ENCODE measurements around the gene RS1. TPM values are rescaled to one million over a fixed set of nuclear protein-coding genes. Genes with fewer than 3 reads are reported as not detected.
A peak's percentile ranks its signal among the peaks of the same experiment; 100 is the strongest.

The RS1 gene
- total and polyA plus RNA-seq, 10 of the 15 experiments (the other 5 are each of a cell fraction or from before 2014, with no cell fraction given): 0.04 to 0.26 TPM; not detected in 8

DNA sequence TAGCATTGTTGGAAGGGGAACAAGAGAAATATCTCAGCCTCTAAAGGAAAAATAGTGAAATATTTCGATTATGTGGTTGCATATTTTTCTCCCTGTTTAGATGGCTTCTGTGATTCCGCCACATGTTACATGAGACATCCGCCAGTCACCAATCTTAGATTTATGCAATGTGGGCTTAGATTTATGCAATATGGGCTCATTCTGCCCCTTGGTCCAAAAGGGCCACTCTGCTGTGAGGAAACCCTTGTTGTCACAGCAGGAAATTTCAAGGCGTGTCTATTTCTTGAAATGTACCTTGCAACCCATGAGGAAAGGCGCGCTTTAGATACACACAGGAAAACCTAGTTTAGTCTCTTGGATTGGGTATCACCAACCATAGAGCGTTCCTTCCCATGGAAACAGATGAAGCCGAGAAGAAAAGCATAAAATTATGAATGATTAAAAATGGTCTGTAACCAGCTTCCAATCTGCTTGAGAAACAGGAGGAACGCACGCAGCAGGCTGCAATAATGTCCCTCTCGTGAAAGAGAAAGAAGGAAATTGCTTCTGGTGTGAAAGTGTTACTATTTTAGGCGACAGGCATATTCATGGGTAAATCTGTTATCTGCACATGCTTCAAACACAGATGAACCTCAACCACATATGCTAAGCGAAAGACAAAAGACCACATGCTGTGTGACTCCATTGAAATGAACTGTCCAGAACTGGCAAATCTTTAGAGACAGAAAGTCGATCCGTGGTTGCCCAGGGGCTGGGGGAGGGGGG lies 3.7 kb downstream of the RS1 start (continued):
- TF ChIP-seq, protein P1, sequence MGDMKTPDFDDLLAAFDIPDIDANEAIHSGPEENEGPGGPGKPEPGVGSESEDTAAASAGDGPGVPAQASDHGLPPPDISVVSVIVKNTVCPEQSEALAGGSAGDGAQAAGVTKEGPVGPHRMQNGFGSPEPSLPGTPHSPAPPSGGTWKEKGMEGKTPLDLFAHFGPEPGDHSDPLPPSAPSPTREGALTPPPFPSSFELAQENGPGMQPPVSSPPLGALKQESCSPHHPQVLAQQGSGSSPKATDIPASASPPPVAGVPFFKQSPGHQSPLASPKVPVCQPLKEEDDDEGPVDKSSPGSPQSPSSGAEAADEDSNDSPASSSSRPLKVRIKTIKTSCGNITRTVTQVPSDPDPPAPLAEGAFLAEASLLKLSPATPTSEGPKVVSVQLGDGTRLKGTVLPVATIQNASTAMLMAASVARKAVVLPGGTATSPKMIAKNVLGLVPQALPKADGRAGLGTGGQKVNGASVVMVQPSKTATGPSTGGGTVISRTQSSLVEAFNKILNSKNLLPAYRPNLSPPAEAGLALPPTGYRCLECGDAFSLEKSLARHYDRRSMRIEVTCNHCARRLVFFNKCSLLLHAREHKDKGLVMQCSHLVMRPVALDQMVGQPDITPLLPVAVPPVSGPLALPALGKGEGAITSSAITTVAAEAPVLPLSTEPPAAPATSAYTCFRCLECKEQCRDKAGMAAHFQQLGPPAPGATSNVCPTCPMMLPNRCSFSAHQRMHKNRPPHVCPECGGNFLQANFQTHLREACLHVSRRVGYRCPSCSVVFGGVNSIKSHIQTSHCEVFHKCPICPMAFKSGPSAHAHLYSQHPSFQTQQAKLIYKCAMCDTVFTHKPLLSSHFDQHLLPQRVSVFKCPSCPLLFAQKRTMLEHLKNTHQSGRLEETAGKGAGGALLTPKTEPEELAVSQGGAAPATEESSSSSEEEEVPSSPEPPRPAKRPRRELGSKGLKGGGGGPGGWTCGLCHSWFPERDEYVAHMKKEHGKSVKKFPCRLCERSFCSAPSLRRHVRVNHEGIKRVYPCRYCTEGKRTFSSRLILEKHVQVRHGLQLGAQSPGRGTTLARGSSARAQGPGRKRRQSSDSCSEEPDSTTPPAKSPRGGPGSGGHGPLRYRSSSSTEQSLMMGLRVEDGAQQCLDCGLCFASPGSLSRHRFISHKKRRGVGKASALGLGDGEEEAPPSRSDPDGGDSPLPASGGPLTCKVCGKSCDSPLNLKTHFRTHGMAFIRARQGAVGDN (IDR thresholded peaks at IDR 0.05): peak; percentile 65
- TF ChIP-seq MEF2B (IDR thresholded peaks at IDR 0.05; ENCODE audit: partially characterized antibody, poor library complexity, severe bottlenecking) (peak; percentile 94), CEBPB (IDR thresholded peaks at IDR 0.05; ENCODE audit: borderline replicate concordance in 1 of 2, low read depth in 2 of 2, low read length in 2 of 2) (no peak)

DNA sequence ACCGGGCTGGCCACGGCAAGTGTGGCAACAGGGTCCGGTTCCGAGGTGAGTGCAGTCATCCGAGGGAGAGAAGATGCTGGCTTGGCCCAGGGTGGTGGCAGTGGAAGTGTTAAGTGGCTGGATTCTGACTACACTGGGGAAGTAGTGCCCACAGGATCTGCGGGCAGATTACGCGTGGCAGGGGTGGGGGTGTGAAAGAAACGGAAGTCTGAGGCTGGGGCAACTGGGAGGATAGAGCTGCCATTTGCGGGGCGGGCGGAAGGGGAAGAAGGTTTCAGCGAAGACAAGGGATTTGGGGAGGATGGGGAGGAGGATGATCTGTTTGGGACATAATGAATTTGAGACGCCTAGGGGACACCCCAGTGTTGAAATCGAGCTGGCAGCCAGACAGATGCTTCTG lies 5.3 kb downstream of the RS1 start:
- RAD21 ChIA-PET (ENCODE audit: unreplicated experiment): no interaction called here
- POLR2A ChIA-PET: no interaction called here
- BruUV-seq (replicated peaks): no TSS peak
- Histone ChIP-seq H4K20me1 (ENCODE audit: control insufficient read depth, insufficient read depth) (no peaks in the 10 kb centered on the region), H3K4me3 (no peak overlapping the region), H3K27me3 (replicated peaks in 1 of 2; ENCODE audit: control insufficient read depth in 2 of 2, insufficient read depth in 2 of 2, low read length in 1 of 2) (no peaks in the 10 kb centered on the region), H3K27ac (ENCODE audit: control insufficient read depth, insufficient read depth) (no peak overlapping the region), H3K9me3 (replicated peaks; ENCODE audit: control insufficient read depth, insufficient read depth, low read length) (no peaks in the 10 kb centered on the region; the same call in 2 of the 3 replicates), H2AFZ (ENCODE audit: control insufficient read depth, low read depth, low read length) (no peak overlapping the region), H3K79me2 (ENCODE audit: control insufficient read depth, insufficient read depth, low read length) (no peaks in the 10 kb centered on the region), H3K36me3 (ENCODE audit: control insufficient read depth in 2 of 2, insufficient read depth in 2 of 2, low read length in 1 of 2) (no peaks in the 10 kb centered on the region), H3K4me1 (ENCODE audit: control insufficient read depth, insufficient read depth, low read length) (peaks cover 4% of the 10 kb centered on the region; the same call in 1 of the 2 replicates), H3K9ac (ENCODE audit: control insufficient read depth, insufficient read depth, low read length) (no peak overlapping the region), H3K4me2 (ENCODE audit: control insufficient read depth, insufficient read depth) (no peak overlapping the region)
- FAIRE-seq (no peak), DNase-seq (ENCODE audit: low read depth, low spot score) (no peak), ATAC-seq (no peak)
- in situ Hi-C loops (cut with MboI): no loop called here
- CTCF ChIA-PET: no interaction called here
- 74% methylated on average over 15 of the region's 15 CpGs for WGBS (ENCODE audit: insufficient coverage, insufficient replicate concordance, low lambda C conversion rate, missing lambda C conversion rate)
- intact Hi-C loops (cut with micrococcal nuclease; ENCODE audit: unreplicated experiment): no loop called here
- SMC1A ChIA-PET (ENCODE audit: uncharacterized antibody, unreplicated experiment): no interaction called here
- TF ChIP-seq, protein P2, sequence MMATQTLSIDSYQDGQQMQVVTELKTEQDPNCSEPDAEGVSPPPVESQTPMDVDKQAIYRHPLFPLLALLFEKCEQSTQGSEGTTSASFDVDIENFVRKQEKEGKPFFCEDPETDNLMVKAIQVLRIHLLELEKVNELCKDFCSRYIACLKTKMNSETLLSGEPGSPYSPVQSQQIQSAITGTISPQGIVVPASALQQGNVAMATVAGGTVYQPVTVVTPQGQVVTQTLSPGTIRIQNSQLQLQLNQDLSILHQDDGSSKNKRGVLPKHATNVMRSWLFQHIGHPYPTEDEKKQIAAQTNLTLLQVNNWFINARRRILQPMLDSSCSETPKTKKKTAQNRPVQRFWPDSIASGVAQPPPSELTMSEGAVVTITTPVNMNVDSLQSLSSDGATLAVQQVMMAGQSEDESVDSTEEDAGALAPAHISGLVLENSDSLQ (IDR thresholded peaks at IDR 0.05): no peak
- TF ChIP-seq LARP7 (IDR thresholded peaks at IDR 0.05): no peak
- no peak for TF ChIP-seq POU2F2 (IDR thresholded peaks at IDR 0.05; ENCODE audit: borderline replicate concordance, low read depth, low read length)
- TF ChIP-seq IRF4 (IDR thresholded peaks at IDR 0.05; ENCODE audit: low read depth, low read length): no peak
- no peak for TF ChIP-seq HDGF (IDR thresholded peaks at IDR 0.05)
- TF ChIP-seq, protein P3, sequence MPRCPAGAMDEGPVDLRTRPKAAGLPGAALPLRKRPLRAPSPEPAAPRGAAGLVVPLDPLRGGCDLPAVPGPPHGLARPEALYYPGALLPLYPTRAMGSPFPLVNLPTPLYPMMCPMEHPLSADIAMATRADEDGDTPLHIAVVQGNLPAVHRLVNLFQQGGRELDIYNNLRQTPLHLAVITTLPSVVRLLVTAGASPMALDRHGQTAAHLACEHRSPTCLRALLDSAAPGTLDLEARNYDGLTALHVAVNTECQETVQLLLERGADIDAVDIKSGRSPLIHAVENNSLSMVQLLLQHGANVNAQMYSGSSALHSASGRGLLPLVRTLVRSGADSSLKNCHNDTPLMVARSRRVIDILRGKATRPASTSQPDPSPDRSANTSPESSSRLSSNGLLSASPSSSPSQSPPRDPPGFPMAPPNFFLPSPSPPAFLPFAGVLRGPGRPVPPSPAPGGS (IDR thresholded peaks at IDR 0.05; ENCODE audit: borderline replicate concordance, insufficient read depth, low read depth, low read length, poor library complexity, severe bottlenecking): no peak
- TF ChIP-seq ZNF274 (IDR thresholded peaks at IDR 0.05; ENCODE audit: insufficient read depth, insufficient read length): no peak
- no peak for TF ChIP-seq POLR2AphosphoS5 (IDR thresholded peaks at IDR 0.05; ENCODE audit: low read length)
- no peak for TF ChIP-seq ZNF207 (IDR thresholded peaks at IDR 0.05; ENCODE audit: borderline replicate concordance)
- TF ChIP-seq ZNF24 (IDR thresholded peaks at IDR 0.05): no peak

Data from GM12878 (cell line).